HFF-Myc (cell line): Measurements from ENCODE around the gene KRT76.

Experiments used
- DNase-seq: peaks from one replicate; pipeline ENCODE4 v3.0.0-alpha.2; 2011; ENCODE audit warnings: low read depth; ENCODE audit errors: extremely low read depth
- H3K4me3 ChIP-seq: replicated peaks from 2 replicates; pipeline ENCODE4 v1.5.1; 2011; ENCODE audit warnings: low read depth, mild to moderate bottlenecking, control low read depth, low read length
- TF ChIP-seq, protein P1 (sequence below): IDR thresholded peaks from 2 replicates; pipeline ENCODE4 v1.5.1; 2012; ENCODE audit warnings: mild to moderate bottlenecking, low read depth, low read length, control low read depth; ENCODE audit errors: missing control alignments

Gene KRT76

DNA sequence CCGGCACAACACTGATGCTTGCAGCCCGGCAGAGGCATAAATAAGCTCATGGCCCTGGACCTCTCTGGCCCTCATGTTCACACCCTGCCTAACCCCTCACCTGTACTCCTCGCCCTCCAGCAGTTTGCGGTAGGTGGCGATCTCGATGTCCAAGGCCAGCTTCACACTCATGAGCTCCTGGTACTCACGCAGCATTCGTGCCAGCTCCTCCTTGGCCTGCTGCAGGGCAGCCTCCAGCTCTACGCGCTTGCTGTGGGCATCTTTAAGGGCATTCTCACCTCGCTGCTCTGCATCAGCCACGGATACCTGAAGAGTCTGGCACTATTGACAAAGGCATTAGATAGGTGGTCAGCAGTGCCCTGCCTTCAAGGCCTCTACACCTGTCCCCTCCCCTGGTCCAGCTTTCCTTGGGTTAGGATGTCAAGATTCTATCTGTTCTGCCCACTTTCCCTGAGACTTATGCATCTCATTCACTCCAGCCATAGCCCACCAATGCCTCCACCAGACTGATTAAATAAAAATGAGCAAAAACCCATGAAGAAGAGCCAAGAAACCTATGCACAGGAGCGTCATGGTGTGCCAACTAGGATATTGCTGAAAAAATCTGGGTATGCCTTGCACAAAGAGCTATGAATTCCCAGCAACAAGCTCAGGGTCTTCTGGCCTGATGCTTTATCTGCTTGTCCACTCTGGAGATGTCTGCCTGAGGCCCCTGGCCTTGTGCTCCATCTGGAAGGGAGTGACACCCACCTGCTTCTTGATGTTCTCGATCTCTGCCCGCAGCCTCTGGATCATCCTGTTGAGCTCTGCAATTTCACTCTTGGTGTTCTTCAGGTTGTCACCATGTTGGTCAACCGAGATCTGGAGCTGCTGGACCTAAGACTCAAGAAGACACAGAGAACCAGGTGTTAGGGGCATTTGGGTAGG lies 30.7 kb upstream of the KRT76 start:
- DNase-seq: no peak
- TF ChIP-seq, protein P1, sequence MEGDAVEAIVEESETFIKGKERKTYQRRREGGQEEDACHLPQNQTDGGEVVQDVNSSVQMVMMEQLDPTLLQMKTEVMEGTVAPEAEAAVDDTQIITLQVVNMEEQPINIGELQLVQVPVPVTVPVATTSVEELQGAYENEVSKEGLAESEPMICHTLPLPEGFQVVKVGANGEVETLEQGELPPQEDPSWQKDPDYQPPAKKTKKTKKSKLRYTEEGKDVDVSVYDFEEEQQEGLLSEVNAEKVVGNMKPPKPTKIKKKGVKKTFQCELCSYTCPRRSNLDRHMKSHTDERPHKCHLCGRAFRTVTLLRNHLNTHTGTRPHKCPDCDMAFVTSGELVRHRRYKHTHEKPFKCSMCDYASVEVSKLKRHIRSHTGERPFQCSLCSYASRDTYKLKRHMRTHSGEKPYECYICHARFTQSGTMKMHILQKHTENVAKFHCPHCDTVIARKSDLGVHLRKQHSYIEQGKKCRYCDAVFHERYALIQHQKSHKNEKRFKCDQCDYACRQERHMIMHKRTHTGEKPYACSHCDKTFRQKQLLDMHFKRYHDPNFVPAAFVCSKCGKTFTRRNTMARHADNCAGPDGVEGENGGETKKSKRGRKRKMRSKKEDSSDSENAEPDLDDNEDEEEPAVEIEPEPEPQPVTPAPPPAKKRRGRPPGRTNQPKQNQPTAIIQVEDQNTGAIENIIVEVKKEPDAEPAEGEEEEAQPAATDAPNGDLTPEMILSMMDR: no peak
- no peak overlapping the region for H3K4me3 ChIP-seq

GRCh38 chr12:52806821-52807543 lies 29.8 kb upstream of the KRT76 start:
- H3K4me3 ChIP-seq: no peak overlapping the region
- TF ChIP-seq, protein P1: no peak
- no peak for DNase-seq

GRCh38 chr12:52806169-52806811 lies 29.1 kb upstream of the KRT76 start:
- TF ChIP-seq, protein P1: no peak
- DNase-seq: no peak
- H3K4me3 ChIP-seq: no peak overlapping the region

DNA sequence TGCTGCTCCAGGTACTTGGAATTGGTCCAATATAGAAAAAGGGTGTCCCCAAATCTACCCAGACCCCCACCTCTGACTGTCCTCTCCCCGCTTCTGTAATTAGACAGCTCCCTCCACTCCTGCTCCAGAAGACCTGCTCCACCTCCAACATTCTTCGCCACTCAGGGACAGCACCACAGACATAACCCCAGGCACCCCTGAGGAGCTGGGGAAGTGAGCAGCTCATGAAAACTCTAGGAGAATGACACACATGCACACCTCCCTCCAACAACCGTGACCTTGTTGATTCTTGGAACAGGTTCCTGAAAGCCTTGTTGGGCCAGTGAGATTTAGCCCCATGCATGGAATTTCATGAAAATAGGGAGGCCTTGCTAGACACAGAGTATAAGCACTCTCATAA lies 28.6 kb upstream of the KRT76 start:
- no peak overlapping the region for H3K4me3 ChIP-seq
- TF ChIP-seq, protein P1: no peak
- no peak for DNase-seq

GRCh38 chr12:52805000-52805399 lies 27.9 kb upstream of the KRT76 start:
- no peak for DNase-seq
- TF ChIP-seq, protein P1: no peak
- no peak overlapping the region for H3K4me3 ChIP-seq

- TF ChIP-seq, protein P1: no peak
- DNase-seq: no peak
- H3K4me3 ChIP-seq: no peak overlapping the region
These were observed 25.3 kb upstream of the KRT76 start for GRCh38 chr12:52802442-52802841.
